NOMO-1 (cell line): Measurements from ENCODE around the gene RGPD3.

Experiments used
- DNase-seq, 2 experiments: peaks; one replicate each; lab custom pipeline; 2025; ENCODE audit not compliant: unreplicated experiment in 2 of 2; lab: John Stamatoyannopoulos, UW

Gene RGPD3

GRCh38 chr2:106343274-106343673 is 124.9 kb downstream of the RGPD3 start:
- DNase-seq: no peak

- no peak for DNase-seq
Measured at GRCh38 chr2:106342831-106343251, 125.4 kb downstream of the RGPD3 start.

GRCh38 chr2:106341666-106342065 is 126.5 kb downstream of the RGPD3 start:
- no peak for DNase-seq
